GM19351 (cell line): ENCODE data around the gene PUS1.
A peak's percentile ranks its signal among the peaks of the same experiment; 100 is the strongest.

Source experiments
- ATAC-seq: cut with Tn5 transposase; IDR thresholded peaks from one replicate; pipeline ENCODE4 v1.9.1; 2021; ENCODE audit warnings: mild to moderate bottlenecking, moderate library complexity; ENCODE audit not compliant: unreplicated experiment

The PUS1 gene

DNA sequence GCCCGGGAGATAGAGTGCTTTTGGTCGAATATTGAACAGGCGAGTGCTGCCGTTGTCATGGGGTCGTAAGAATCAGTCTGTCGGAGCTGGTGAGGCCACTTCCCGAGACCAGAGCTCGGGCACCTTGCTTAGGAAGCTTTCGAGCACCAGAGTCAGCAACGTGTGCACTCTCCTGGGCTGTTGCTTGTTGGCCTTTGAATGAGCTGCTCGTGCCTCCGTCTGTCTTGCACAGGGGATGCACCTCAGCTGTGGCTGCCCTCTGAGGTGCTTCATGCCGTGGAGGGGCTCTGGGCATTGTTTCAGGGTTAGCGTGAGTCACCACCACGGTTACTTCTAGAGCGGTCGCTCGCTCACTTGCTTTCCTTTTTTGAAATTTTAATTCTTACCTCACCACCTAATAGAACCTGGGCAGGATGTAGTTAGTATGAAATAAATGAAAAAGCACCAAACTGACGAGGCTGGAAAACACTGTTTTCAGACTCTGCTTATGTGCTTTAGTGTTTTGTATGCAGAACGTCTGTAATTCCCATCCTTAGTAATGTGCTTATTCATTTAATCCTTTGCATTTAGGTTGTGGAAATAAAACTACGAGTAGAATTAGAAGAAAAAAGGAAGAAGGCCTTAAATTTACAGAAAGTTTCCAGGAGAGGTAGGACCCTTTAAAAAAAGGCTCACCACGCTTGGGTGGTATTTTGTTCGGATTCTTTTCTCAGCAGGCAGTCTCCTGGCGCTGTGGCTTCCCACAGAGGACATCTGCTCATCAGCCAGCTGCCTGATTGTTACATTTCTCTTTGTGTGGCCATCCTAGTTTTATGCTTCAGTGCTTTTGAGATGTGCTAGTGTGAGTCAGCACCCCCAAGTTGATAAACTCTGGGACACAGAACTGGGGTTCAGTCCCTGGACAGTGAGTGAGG lies 61.2 kb downstream of the PUS1 start:
- no peak for ATAC-seq

DNA sequence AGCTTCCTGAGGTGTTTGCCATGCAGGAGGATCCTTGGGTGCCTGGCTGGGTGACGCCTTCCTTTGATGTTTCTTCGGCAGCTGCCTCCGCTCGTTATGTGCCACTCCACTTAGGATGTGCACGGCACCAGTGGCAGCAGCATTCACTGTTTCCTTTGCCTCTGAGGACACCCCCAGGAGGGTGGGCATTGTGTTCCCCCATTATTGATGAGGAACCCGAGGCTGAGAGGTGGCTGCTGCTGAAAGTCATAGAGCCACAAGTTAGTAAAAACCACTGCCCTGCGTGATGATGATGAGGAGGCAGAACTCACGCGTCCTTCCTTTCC lies 61.9 kb downstream of the PUS1 start:
- ATAC-seq: no peak

GRCh38 chr12:131991816-131992430 lies 62.8 kb downstream of the PUS1 start:
- ATAC-seq: no peak

DNA sequence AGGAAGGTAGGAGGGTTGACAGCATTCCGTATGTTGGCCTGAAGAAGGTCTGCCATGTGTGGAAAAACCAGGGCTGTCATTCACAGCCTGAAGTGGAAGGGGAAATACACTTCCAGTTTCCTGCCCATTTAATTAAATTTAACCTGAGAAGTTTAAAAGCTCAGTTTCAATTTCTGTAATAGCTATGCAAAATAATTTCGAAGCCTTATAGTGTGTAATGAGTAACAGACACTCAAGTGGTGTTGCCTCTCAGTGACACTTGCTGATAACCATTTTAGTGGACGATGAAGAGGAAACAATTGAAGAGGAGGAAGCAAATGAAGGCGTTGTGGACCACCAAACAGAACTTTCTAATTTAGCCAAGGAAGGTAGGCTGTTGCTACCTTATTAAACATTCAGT lies 65.5 kb downstream of the PUS1 start:
- ATAC-seq: peak; percentile 58
